Naive B cell (primary cell): ENCODE results near the gene KRT33B. TPM values are rescaled to one million over a fixed set of nuclear protein-coding genes. Genes with fewer than 3 reads are reported as not detected.

ENCODE experiments used
- ATAC-seq, 2 donors: fragments of 150-1000 bp; cut with Tn5 transposase; 2 replicates each; pipeline ENCODE4 v1.10.0; 2021; ENCODE audit warnings: low read depth in 2 of 2, mild to moderate bottlenecking in 2 of 2, moderate library complexity in 2 of 2
- DNase-seq: peaks from one replicate; pipeline ENCODE4 v3.0.0; 2022
- H3K27ac Mint-ChIP-seq, 6 donors: one replicate each; pipeline ENCODE4 v1.8.0; 2020 to 2022; ENCODE audit warnings: mild to moderate bottlenecking in 6 of 6, mixed read lengths in 6 of 6, moderate library complexity in 5 of 6, inconsistent platforms in 2 of 6
- H3K27me3 Mint-ChIP-seq, 3 donors: one replicate each; pipeline ENCODE4 v1.8.0; 2021 to 2022; ENCODE audit warnings: mixed read lengths in 3 of 3, mild to moderate bottlenecking in 1 of 3
- H3K36me3 Mint-ChIP-seq, 2 donors: one replicate each; pipeline ENCODE4 v1.8.0; 2020 to 2022; ENCODE audit warnings: mixed read lengths in 2 of 2, inconsistent platforms in 1 of 2, mild to moderate bottlenecking in 1 of 2
- H3K4me1 Mint-ChIP-seq, 3 donors: one replicate each; pipeline ENCODE4 v1.8.0; 2020 to 2022; ENCODE audit warnings: mixed read lengths in 3 of 3, inconsistent platforms in 1 of 3, mild to moderate bottlenecking in 1 of 3, moderate library complexity in 1 of 3
- H3K4me3 Mint-ChIP-seq, 8 donors: one replicate each; pipeline ENCODE4 v1.8.0; 2020 to 2022; ENCODE audit warnings: mild to moderate bottlenecking in 8 of 8, mixed read lengths in 8 of 8, moderate library complexity in 8 of 8, inconsistent platforms in 2 of 8
- H3K9me3 Mint-ChIP-seq, 7 donors: one replicate each; pipeline ENCODE4 v1.8.0; 2020 to 2022; ENCODE audit warnings: mixed read lengths in 7 of 7, mild to moderate bottlenecking in 5 of 7, inconsistent platforms in 2 of 7, moderate library complexity in 1 of 7
- polyA plus RNA-seq, 6 donors: library from polyadenylated mRNA; unstranded; fragments of 300-500 nt; fragmentation: Illumina TruSeq; gene quantifications; one replicate each; pipeline ENCODE4 v1.2.3, GENCODE V29; 2021; ENCODE audit warnings: low read depth in 6 of 6

The KRT33B gene
- not detected for polyA plus RNA-seq

DNA sequence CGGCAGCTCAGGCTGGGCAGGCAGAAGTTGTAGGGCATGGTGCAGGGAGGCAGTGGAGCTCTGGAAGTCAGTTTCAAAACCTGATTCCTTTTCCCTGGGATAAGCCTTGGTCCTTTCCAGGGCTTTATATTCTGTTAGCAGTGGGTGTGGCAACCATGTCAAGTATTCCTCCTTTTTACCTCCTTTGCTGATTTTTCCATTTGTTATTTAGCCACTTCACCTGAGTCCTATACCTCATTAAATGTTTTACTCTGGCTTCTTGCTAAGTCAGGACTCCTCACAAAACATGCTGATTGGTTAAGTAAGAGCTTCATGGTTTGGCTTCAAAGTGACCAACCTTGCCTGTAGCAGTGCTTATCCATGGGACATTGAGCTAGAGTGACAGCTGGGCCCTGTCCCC, at the start of gene KRT33B:
KRT33B (minus strand) TSS at position 101 of the 400 bp plus-strand sequence; CDS start at position 38, 63 bp downstream.
- peaks cover 23 to 35% (median 33%) of the 10 kb centered on the region in 3 donors for H3K27me3 Mint-ChIP-seq
- peak within 1 kb of the TSS in 2 of 6 donors; percentile 8 to 28 for H3K27ac Mint-ChIP-seq
- DNase-seq (no peak), ATAC-seq (no peak)
- H3K4me1 Mint-ChIP-seq = no peaks in the 10 kb centered on the region
- H3K9me3 Mint-ChIP-seq = peaks cover 0 to 6% (median 4%) of the 10 kb centered on the region in 7 donors
- no peak within 1 kb of the TSS for H3K4me3 Mint-ChIP-seq
- H3K36me3 Mint-ChIP-seq = no peaks in the 10 kb centered on the region

DNA sequence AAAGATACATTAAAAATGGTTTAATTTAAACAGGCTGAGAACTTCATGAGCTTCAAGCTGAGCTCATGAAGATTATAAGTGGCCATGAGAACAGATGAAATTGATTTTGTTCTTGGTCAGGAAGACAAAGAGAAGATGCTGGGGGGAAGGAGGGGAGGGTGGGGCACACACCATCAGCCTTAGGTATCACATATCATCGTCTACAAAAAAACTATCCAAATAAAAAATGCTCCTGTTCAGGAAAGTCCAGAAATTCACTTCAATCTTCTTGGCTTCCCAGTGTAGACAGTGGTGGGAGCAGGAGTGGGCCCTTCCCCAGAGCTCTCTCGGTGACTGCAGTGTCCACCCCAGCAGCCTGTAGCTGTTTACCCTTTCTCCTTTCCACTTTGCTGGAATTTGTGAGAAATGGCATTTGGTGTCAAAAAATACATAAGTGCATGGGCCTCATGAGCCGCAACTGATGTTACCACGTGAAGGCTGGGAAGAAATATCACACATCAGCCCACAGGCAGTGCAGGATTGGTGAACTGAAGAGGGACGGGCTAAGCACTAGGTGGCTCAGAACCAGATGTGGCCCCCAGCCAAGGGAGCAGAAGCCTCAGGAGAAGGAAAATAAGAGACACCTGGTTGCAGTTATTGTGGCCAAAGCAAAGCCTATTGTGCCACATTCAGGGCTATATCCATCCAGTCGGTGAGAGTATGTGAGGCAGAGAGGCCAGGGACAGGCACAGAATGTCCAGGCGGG, 48.7 kb upstream of the KRT33B start:
- Mint-ChIP-seq H3K4me3 (no peak overlapping the region), H3K9me3 (no peaks in the 10 kb centered on the region), H3K36me3 (no peaks in the 10 kb centered on the region), H3K27me3 (peaks cover 17 to 39% (median 26%) of the 10 kb centered on the region in 3 donors), H3K4me1 (peaks cover 6 to 9% (median 9%) of the 10 kb centered on the region in 3 donors), H3K27ac (peak overlapping the region in 1 of 6 donors; percentile 86)
- ATAC-seq (no peak), DNase-seq (no peak)

DNA sequence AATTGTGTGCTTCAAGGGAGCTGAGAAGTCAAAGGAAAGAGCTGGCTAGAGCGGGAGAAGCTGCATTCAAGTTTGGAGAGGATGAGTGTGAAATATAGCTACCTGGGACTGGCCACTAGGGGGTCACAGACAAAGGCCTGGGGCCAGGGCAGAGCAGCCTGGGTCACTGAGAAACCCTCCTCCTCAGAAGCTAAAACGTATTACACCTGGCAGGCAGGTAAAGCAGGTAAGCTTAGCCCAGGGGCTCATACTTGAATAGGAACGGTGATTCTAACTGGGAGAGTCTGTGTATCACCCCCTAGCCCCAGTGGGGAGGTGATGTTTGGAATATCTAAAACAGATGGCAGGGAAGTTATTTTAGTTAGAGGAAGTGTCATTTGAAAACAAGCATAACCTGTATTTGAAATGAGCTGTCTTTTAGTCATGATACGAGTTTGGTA, 48.0 kb upstream of the KRT33B start:
- ATAC-seq (peak; percentile 43 to 47), DNase-seq (peak; percentile 3)
- H3K4me3 Mint-ChIP-seq = peak overlapping the region in 1 of 8 donors; percentile 51
- peak overlapping the region in 1 of 6 donors; percentile 86 for H3K27ac Mint-ChIP-seq
- H3K27me3 Mint-ChIP-seq = peaks cover 17 to 35% (median 20%) of the 10 kb centered on the region in 3 donors
- H3K36me3 Mint-ChIP-seq = no peaks in the 10 kb centered on the region
- no peaks in the 10 kb centered on the region for H3K9me3 Mint-ChIP-seq
- peaks cover 6 to 9% (median 9%) of the 10 kb centered on the region in 3 donors for H3K4me1 Mint-ChIP-seq

DNA sequence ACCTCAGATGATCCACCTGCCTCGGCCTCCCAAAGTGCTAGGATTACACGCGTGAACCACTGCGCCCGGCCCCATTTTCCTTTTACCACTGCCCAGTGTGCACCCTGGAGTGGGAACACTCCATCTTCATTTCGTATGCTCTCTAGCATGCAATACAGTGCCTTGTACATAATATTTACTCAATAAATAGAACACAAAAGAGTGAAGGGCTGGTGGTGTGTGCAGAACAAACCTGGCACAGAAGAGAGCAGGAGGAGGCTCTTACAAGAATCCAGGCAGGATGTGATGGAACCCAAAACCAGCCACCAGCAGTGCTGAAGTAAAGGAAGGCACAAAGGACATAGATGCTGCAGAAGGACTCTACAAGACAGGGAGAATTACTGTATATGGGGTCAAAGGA, 47.5 kb upstream of the KRT33B start:
- ATAC-seq (no peak), DNase-seq (no peak)
- Mint-ChIP-seq H3K4me3 (no peak overlapping the region), H3K36me3 (no peaks in the 10 kb centered on the region), H3K4me1 (peaks cover 6 to 9% (median 9%) of the 10 kb centered on the region in 3 donors), H3K9me3 (no peaks in the 10 kb centered on the region), H3K27me3 (peaks cover 17 to 39% (median 25%) of the 10 kb centered on the region in 3 donors), H3K27ac (no peak overlapping the region)

DNA sequence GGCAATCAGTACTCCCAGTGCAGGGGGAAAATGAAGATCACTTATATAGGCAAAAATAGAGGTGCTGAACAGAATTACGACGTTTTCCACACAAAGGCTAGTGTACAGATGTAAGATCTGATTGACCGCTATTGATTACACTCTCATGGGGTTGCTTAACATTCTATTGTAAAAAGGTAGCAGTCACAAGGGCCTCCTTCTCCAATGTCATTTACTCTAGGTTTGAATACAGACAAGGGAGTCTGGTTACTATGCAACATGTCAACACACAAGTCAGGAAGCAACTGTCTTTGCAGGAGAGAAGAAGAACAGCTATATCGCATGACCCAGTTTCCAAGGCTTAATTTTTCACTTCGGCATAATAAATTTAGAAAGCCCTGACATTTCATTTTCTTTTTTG, 46.9 kb upstream of the KRT33B start:
- Mint-ChIP-seq H3K4me3 (no peak overlapping the region), H3K9me3 (no peaks in the 10 kb centered on the region), H3K27me3 (peaks cover 15 to 44% (median 29%) of the 10 kb centered on the region in 3 donors), H3K4me1 (peaks cover 6 to 9% (median 9%) of the 10 kb centered on the region in 3 donors), H3K27ac (peak overlapping the region in 1 of 6 donors; percentile 34), H3K36me3 (no peaks in the 10 kb centered on the region)
- ATAC-seq (no peak), DNase-seq (no peak)

DNA sequence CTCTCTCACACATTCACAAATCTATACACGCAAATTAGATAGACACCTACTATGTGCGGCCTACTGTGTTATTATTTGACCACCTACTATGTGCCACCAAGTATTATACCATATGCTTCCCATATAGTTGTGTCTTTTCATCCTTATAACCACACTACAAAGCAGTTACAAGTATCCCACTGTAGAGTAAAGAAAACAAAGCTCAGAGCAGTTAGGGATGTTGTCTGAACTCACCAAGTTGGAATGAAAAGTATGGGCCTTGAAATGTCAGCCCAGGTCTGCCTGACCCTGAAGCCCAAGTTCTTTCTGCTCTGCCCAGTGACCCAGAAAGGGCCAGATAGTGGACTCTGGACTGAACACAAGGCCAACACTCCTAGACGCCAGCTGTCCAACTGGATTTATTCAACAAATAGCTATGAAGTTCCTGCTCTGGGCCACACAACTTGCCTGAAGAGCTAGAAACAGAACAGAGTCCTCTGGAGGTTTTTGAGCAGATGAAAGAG, 46.3 kb upstream of the KRT33B start:
- Mint-ChIP-seq H3K4me1 (peaks cover 6 to 9% (median 9%) of the 10 kb centered on the region in 3 donors), H3K27me3 (peaks cover 12 to 41% (median 29%) of the 10 kb centered on the region in 3 donors), H3K27ac (no peak overlapping the region), H3K36me3 (no peaks in the 10 kb centered on the region), H3K4me3 (no peak overlapping the region), H3K9me3 (peaks cover 0 to under 1% (median 0%) of the 10 kb centered on the region in 7 donors)
- DNase-seq (no peak), ATAC-seq (no peak)

DNA sequence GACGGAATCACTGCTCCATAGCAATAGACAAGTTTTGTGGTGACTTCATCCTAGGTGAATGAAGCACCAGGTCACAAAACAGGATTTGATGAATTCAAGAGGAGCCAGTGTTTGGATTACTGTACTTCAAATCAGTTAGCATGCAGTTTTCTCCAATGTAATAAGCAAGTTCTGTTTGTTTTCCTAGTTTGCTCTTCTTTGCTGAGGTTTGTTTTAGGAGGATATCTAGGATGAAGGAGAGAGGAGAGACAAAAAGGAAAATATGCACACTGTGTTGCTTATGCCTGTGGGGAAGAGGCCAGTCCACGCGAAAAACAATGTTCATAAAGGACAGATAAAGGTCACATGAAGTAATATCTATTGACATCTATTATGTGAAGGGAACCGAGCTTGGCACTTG, 45.8 kb upstream of the KRT33B start:
- DNase-seq (no peak), ATAC-seq (no peak)
- Mint-ChIP-seq H3K27ac (no peak overlapping the region), H3K27me3 (peaks cover 12 to 37% (median 29%) of the 10 kb centered on the region in 3 donors), H3K36me3 (no peaks in the 10 kb centered on the region), H3K9me3 (peaks cover 0 to 1% (median 0%) of the 10 kb centered on the region in 7 donors), H3K4me1 (peaks cover 6 to 9% (median 9%) of the 10 kb centered on the region in 3 donors), H3K4me3 (no peak overlapping the region)

DNA sequence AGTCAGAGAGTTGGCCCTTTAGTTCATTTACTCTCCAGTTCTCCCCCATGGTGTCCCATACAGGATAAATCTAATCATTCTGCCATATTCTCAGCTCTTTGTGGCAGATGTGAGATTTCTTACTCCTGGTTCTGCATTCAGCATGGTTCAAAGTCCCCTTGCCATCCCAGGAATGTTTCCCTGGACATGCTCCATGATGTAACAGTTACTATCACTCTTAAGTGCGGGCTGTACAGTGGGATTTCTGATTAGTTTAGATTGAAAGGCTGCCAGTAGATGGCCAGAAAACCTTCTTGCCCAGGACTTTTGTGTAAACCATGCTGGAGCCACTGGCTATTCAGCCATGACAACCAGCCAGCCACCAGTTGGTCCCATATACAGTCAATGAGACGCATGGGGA, 44.4 kb upstream of the KRT33B start:
- H3K4me1 Mint-ChIP-seq = peaks cover 6 to 9% (median 9%) of the 10 kb centered on the region in 3 donors
- H3K27ac Mint-ChIP-seq = no peak overlapping the region
- H3K36me3 Mint-ChIP-seq = no peaks in the 10 kb centered on the region
- no peak overlapping the region for H3K4me3 Mint-ChIP-seq
- H3K27me3 Mint-ChIP-seq = peaks cover 14 to 44% (median 39%) of the 10 kb centered on the region in 3 donors
- H3K9me3 Mint-ChIP-seq = peaks cover 0 to 1% (median 0%) of the 10 kb centered on the region in 7 donors
- DNase-seq = no peak
- ATAC-seq = no peak

DNA sequence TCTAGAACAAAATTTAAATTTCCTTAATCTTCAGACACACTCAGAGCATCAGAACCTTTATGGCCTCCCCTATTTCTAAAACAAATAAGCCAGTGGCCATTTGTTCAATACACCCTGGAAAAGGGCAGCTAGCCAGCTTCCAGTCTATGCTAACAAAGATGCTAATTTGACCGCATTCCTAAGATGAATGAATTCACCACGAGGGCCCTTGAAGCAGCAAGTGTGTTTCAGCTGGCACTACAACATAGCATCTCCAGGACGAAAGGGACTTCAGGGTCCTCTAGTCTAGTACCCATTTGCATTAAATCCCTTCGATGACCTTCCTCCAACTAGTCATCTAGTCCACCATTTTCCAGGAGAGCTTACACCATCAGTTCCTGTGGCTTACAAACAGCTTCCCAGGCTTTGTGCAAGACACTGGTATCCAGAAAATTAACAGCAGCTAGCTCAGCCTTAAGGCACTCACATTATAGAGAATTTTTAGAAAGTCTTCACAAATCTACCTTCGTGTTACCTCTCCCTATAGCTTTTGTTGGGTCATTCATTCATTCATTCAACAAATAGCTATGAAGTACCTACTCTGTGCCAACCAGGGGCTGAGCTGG, 43.8 kb upstream of the KRT33B start:
- no peak for DNase-seq
- peaks cover 0 to 1% (median 0%) of the 10 kb centered on the region in 7 donors for H3K9me3 Mint-ChIP-seq
- peaks cover 6 to 9% (median 9%) of the 10 kb centered on the region in 3 donors for H3K4me1 Mint-ChIP-seq
- ATAC-seq = no peak
- H3K4me3 Mint-ChIP-seq = no peak overlapping the region
- no peaks in the 10 kb centered on the region for H3K36me3 Mint-ChIP-seq
- H3K27ac Mint-ChIP-seq = no peak overlapping the region
- H3K27me3 Mint-ChIP-seq = peaks cover 15 to 49% (median 44%) of the 10 kb centered on the region in 3 donors

DNA sequence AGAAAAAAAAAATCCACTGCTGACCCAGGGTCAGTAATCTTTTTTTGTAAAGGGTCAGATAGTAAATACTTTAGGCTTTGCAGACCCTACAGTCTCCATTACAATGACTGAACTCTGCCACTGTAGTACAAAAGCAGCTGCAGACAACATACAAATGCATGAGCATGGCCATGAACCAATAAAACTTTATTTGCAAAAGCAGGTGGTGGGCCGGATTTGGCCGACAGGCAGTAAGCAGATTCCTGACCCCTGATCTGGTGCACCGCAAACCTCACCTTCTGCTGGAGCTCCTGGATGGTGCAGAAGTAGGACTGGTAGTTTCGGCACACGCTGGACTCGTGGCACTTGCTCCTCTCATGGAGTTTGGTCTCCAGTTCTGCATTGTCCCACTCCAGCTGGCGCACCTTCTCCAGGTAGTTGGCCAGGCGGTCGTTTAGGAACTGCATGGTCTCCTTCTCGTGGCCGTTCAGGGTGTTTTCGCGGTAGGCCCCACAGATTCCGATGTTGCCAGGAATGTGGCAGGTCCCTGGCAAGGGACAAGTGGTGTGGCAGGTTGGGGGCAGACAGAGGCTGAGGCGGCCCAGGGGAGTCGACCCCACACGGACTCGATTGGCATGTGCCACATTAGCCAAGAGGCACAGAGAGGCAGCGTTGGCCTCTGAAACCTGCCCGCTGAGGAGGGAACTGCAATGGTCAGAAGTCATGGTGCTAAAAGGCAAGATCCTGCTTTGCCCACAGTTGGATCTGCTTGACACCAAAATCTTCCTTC, 41.6 kb upstream of the KRT33B start:
- Mint-ChIP-seq H3K27ac (no peak overlapping the region), H3K27me3 (peaks cover 15 to 60% (median 49%) of the 10 kb centered on the region in 3 donors), H3K9me3 (peaks cover 0 to 1% (median 0%) of the 10 kb centered on the region in 7 donors), H3K36me3 (no peaks in the 10 kb centered on the region), H3K4me3 (no peak overlapping the region), H3K4me1 (no peaks in the 10 kb centered on the region)
- ATAC-seq (no peak), DNase-seq (no peak)

DNA sequence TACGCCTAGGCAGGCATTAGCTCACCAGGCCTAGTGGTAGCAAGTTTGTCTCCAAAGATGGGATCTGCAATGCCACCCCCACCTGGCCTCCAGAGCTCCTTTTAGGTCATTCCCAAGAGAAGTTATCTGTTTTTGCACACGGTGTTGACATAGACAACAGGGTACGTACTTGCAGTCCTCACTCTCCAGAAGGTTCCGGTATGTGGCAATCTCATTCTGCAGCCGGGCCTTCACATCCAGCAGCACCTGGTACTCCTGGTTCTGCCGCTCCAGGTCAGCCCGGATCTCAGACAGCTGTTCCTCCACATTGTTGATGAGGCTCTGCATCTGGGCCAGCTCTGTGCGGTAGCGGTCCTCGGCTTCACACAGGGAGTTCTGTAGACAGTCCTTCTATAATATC, 37.6 kb upstream of the KRT33B start:
- peaks cover 29 to 52% (median 48%) of the 10 kb centered on the region in 3 donors for H3K27me3 Mint-ChIP-seq

DNA sequence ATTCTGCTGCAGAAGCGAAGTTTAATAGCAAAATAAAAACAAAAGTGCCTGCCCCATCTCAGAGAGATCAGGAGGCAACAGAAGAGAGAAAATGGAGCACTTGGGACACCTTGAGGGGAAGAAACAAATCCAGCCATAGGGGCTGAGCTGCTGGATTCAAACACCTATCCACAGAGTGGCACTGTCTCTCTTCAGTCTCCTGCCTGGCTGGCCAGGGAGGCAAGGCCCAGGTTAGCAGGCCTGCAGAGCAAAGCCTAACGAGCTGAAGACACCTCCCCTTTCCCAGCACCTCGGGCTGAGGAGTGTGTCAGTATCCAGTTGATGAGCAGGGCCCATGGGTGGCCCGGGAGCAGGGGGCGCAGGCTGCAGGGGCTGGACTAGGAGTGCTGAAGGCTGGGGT, 36.6 kb upstream of the KRT33B start:
- Mint-ChIP-seq H3K27me3 (peaks cover 34 to 48% (median 47%) of the 10 kb centered on the region in 3 donors), H3K4me3 (no peak overlapping the region), H3K9me3 (peaks cover 0 to 1% (median 0%) of the 10 kb centered on the region in 7 donors), H3K36me3 (no peaks in the 10 kb centered on the region), H3K27ac (peak overlapping the region in 2 of 6 donors; percentile 50 to 96), H3K4me1 (no peaks in the 10 kb centered on the region)
- ATAC-seq (no peak), DNase-seq (no peak)

More for the DNA sequence above, 37.6 kb upstream of the KRT33B start:
- ATAC-seq = no peak
- no peak for DNase-seq
- no peaks in the 10 kb centered on the region for H3K4me1 Mint-ChIP-seq
- no peak overlapping the region for H3K27ac Mint-ChIP-seq
- H3K36me3 Mint-ChIP-seq = no peaks in the 10 kb centered on the region
- H3K4me3 Mint-ChIP-seq = no peak overlapping the region
- peaks cover 0 to 1% (median 0%) of the 10 kb centered on the region in 7 donors for H3K9me3 Mint-ChIP-seq
